Stimulated activated CD4-positive, alpha-beta T cell treated with anti-CD3 and anti-CD28 coated beads, TNF-alpha, amount 100 ng/mL, for 48 hours (primary cell): ENCODE results near the gene MTUS2.
A peak's percentile ranks its signal among the peaks of the same experiment; 100 is the strongest.

ENCODE experiments used
- DNase-seq, 3 donors: peaks; one replicate each; pipeline ENCODE4 v3.0.0-alpha.2; 2020; ENCODE audit warnings: low read depth in 3 of 3

Gene MTUS2

DNA sequence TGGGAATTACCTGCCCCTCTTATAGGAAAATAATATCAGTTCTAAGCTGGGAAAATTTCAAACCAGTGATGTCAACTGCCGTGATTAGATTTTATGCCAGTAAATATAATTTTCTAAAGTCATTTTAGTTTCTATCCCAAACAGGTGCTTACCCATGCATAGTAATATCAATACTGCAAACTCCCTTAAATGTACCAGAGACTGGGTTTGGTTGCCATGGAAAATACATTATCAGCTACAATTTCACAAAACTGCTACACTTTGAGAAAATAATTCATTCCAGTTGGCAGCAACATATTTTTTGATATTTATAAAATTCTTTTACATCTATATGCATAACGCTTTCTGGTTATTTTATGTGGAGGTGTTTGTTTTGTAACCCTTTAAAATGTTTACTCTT, 631.8 kb downstream of the MTUS2 start:
- no peak for DNase-seq

GRCh38 chr13:29452773-29453616, 632.9 kb downstream of the MTUS2 start:
- no peak for DNase-seq

DNA sequence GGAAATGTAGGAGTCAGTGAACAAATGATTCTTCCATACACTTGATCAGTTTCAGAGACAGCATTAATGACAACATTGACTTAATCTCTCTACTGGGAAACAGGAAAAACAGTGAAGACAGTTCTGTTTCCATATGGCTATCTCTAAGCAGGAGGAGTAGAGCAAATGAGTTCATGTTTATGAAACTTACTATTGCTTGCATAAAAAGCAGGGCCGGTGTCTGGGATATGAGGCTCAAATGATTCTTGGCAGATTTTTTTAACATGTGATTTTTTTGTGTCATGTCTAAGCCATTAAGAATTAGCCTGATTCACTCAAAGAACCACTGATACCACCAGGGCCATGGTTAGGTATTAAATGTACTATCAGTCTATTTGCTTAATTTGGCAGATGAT, 633.5 kb downstream of the MTUS2 start:
- no peak for DNase-seq

- DNase-seq = no peak
Observed at GRCh38 chr13:29454931-29455481, 634.9 kb downstream of the MTUS2 start.

DNA sequence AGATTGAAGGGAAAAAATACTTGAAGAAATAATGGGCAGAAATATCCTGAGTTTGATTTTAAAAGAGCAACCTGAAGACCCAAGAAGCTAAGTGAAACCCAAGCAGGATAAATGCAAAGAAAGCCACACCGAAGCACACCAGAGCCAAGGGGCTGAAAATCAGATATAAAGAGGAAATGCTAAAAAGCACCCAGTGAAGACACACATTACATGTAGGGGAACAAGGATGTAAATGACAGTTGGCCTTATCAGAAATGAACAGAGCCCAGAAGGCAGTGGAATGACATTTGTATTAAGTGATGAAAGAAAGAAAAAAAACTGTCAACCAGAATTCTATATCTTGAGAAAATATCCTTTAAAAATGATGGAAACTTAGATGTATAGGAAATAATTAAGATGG, 636.3 kb downstream of the MTUS2 start:
- no peak for DNase-seq

DNA sequence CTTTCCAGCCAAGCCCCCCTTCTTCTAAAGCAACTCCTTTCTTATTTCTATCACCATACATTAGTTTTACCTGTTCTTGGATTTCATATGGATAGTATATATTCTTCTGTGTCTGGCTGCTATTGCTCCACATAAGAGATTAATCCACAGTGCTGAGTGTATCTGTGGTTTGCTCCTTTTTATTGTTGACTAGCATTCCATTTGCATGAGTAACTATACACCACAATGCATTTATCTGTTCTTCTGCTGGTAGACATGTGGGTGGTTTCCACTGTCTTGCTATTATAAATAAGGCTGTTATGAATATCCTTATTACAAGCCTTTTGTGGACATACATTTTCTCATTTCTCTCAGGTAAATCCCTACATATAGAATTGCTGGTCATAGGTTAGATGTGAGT, 637.2 kb downstream of the MTUS2 start:
- no peak for DNase-seq

GRCh38 chr13:29458419-29458818, 638.3 kb downstream of the MTUS2 start:
- no peak for DNase-seq

- DNase-seq = no peak
Observed at GRCh38 chr13:29459813-29460355, 639.7 kb downstream of the MTUS2 start.

- no peak for DNase-seq
Observed at GRCh38 chr13:29464105-29464679, 644.1 kb downstream of the MTUS2 start.

GRCh38 chr13:29465741-29466293, 645.7 kb downstream of the MTUS2 start:
- no peak for DNase-seq

DNA sequence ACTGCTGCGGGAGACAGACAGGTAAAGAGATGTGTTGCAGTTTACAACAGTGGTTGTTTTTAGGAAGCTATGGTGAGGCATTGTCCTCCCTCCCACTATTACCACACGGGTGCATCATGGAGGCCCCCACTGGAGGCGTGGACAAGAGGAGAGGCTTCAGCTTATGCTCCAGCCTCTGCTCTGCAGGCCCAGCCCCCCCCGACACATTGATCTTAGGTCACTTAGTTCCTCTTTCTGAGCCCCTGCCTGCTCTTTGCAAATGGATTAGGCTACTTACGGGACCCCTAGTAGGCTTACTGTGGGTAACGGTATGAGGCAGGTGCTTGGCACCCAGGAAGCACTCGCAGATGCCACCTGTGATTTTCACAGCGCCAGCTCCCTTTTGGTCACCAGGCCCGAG, 651.4 kb downstream of the MTUS2 start:
- no peak for DNase-seq

- DNase-seq = peak in 2 of 3 donors; percentile 25 to 53
Observed at GRCh38 chr13:29472332-29472961, 652.3 kb downstream of the MTUS2 start.

- no peak for DNase-seq
Observed at GRCh38 chr13:29473166-29473565, 653.0 kb downstream of the MTUS2 start.

DNA sequence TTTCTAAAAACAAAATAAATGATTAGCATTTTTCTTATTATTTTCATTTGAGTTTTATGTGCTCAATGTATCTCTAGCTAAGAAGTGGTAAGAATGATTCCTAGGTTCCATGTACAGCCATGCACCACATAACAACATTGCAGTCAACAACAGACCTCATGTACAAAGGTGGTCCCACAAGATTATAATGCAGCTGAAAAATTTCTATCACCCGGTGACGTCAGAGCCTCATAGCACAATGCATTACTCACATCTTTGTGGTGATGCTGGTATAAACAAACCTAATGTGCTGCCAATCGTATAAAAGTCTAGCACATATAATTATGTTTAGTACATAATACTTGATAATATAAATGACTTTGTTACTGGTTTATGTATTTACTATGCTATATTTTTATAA, 654.9 kb downstream of the MTUS2 start:
- no peak for DNase-seq

- DNase-seq = no peak
Observed at GRCh38 chr13:29476046-29476445, 655.9 kb downstream of the MTUS2 start.

- DNase-seq = no peak
Observed at GRCh38 chr13:29479716-29480492, 659.8 kb downstream of the MTUS2 start.

GRCh38 chr13:29480893-29481525, 660.9 kb downstream of the MTUS2 start:
- DNase-seq = no peak

GRCh38 chr13:29481603-29482002, 661.5 kb downstream of the MTUS2 start:
- DNase-seq = no peak

DNA sequence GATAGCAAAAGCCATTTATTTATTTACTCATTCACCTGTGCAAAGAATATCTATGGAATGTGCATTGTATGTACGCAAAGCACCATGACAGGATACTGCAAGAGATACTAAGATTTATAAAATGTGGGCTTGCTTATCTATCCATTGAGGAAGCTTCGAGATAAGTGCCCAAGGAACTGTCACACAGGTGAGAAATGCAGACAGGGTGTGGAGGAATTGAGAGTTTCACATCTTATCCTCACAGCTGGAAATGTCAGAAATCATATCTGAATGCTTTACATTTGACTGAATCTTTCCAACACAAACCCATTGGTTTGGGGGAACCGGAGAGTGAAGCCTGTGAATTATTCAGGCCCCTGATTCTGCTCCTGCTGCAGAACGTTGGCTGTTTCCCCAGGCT, 662.4 kb downstream of the MTUS2 start:
- DNase-seq = no peak

GRCh38 chr13:29483211-29483610, 663.1 kb downstream of the MTUS2 start:
- no peak for DNase-seq

- DNase-seq = no peak
Observed at GRCh38 chr13:29483623-29484022, 663.5 kb downstream of the MTUS2 start.
